Activated CD4-positive, alpha-beta T cell treated with anti-CD3 and anti-CD28 coated beads, Interleukin-2, amount 10 ng/mL, durations not matched to agents 24 days and 14 days (primary cell): ENCODE data around the gene CLK2. TPM values are rescaled to one million over a fixed set of nuclear protein-coding genes. Genes with fewer than 3 reads are reported as not detected.
A peak's percentile ranks its signal among the peaks of the same experiment; 100 is the strongest.
"Not testable (repeated sequence)": the region's sequence is repeated elsewhere in the genome, so short reads cannot be mapped to it uniquely, and the experiment has no call there.

Experiments used
- DNase-seq: peaks from one replicate; pipeline ENCODE4 v3.0.0; 2022
- H3K27ac Mint-ChIP-seq: one replicate; pipeline ENCODE4 v1.8.0; 2022; ENCODE audit warnings: mild to moderate bottlenecking, mixed read lengths
- H3K27me3 Mint-ChIP-seq: one replicate; pipeline ENCODE4 v1.8.0; 2022; ENCODE audit warnings: mixed read lengths
- H3K36me3 Mint-ChIP-seq: one replicate; pipeline ENCODE4 v1.8.0; 2022; ENCODE audit warnings: low read depth, mild to moderate bottlenecking, mixed read lengths
- H3K4me1 Mint-ChIP-seq: one replicate; pipeline ENCODE4 v1.8.0; 2021; ENCODE audit warnings: mixed read lengths
- H3K4me3 Mint-ChIP-seq: one replicate; pipeline ENCODE4 v1.8.0; 2022; ENCODE audit warnings: mild to moderate bottlenecking, moderate library complexity, mixed read lengths
- H3K9me3 Mint-ChIP-seq: one replicate; pipeline ENCODE4 v1.8.0; 2021; ENCODE audit warnings: mixed read lengths
- intact Hi-C: fragments of 100-400 bp; cut with micrococcal nuclease; formaldehyde crosslinking; loops from one replicate; pipeline ENCODE4 v1.15.1; 2023
- total RNA-seq: library from RNA; stranded (reverse); gene quantifications from 2 replicates; pipeline ENCODE4 v1.2.3, GENCODE V29; 2022

CLK2 gene
- total RNA-seq, 1 donor from 2014 or later, result 90.6 TPM

GRCh38 chr1:155251566-155251965 is 21.7 kb downstream of the CLK2 start:
- DNase-seq, result no peak
- no peak overlapping the region for H3K4me3 Mint-ChIP-seq
- H3K27ac Mint-ChIP-seq, result no peak overlapping the region
- H3K27me3 Mint-ChIP-seq, result no peaks in the 10 kb centered on the region
- H3K4me1 Mint-ChIP-seq, result peaks cover 25% of the 10 kb centered on the region
- H3K36me3 Mint-ChIP-seq, result peaks cover 13% of the 10 kb centered on the region
- H3K9me3 Mint-ChIP-seq, result no peaks in the 10 kb centered on the region
- intact Hi-C loops, result loop anchor here (2.0 kb wide), 3 partner anchors 21 to 341 kb away; partner anchors contain the start of genes CLK2 and FDPS

- intact Hi-C loops, result loop anchor here (1.0 to 2.0 kb wide), 4 partner anchors 22 to 342 kb away; partner anchors contain the start of genes CLK2 and FDPS
- peaks cover 32% of the 10 kb centered on the region for H3K4me1 Mint-ChIP-seq
- DNase-seq, result peak; percentile 99
- no peaks in the 10 kb centered on the region for H3K9me3 Mint-ChIP-seq
- peaks cover 16% of the 10 kb centered on the region for H3K36me3 Mint-ChIP-seq
- H3K4me3 Mint-ChIP-seq, result peak overlapping the region; percentile 58
- no peak overlapping the region for H3K27ac Mint-ChIP-seq
- H3K27me3 Mint-ChIP-seq, result no peaks in the 10 kb centered on the region
Observed at GRCh38 chr1:155250633-155251449, 22.5 kb downstream of the CLK2 start.

- Mint-ChIP-seq H3K9me3 (no peaks in the 10 kb centered on the region), H3K27ac (peak overlapping the region; percentile 22), H3K27me3 (no peaks in the 10 kb centered on the region), H3K4me3 (peak overlapping the region; percentile 77), H3K4me1 (peaks cover 32% of the 10 kb centered on the region), H3K36me3 (peaks cover 18% of the 10 kb centered on the region)
- intact Hi-C loops, result loop anchor here (1.0 to 2.0 kb wide), 4 partner anchors 23 to 343 kb away; partner anchors contain the start of genes CLK2 and FDPS
- DNase-seq, result no peak
Observed at GRCh38 chr1:155250246-155250632, 23.1 kb downstream of the CLK2 start.

- Mint-ChIP-seq H3K4me3 (no peak overlapping the region), H3K27me3 (peaks cover 3% of the 10 kb centered on the region), H3K9me3 (peaks cover 4% of the 10 kb centered on the region), H3K36me3 (peaks cover 18% of the 10 kb centered on the region), H3K4me1 (peaks cover 31% of the 10 kb centered on the region), H3K27ac (no peak overlapping the region)
- no peak for DNase-seq
- intact Hi-C loops, result no loop called here
Observed at GRCh38 chr1:155247667-155248553, 25.4 kb downstream of the CLK2 start.

GRCh38 chr1:155246796-155247195 is 26.5 kb downstream of the CLK2 start:
- H3K4me3 Mint-ChIP-seq, H3K9me3 Mint-ChIP-seq, H3K27me3 Mint-ChIP-seq, H3K27ac Mint-ChIP-seq, intact Hi-C loops, DNase-seq: not testable (repeated sequence)
- Mint-ChIP-seq H3K36me3 (peaks cover 15% of the 10 kb centered on the region), H3K4me1 (peaks cover 37% of the 10 kb centered on the region)

GRCh38 chr1:155245163-155245524 is 28.2 kb downstream of the CLK2 start:
- Mint-ChIP-seq H3K36me3 (peaks cover 15% of the 10 kb centered on the region), H3K4me1 (peaks cover 49% of the 10 kb centered on the region), H3K4me3 (peak overlapping the region; percentile 81), H3K27ac (peak overlapping the region; percentile 96), H3K27me3 (peaks cover 3% of the 10 kb centered on the region), H3K9me3 (peaks cover 4% of the 10 kb centered on the region)
- no peak for DNase-seq
- intact Hi-C loops, result loop anchor here (2.0 kb wide), 1 partner anchor 36 kb away; the partner anchor contains the start of gene MTX1

- DNase-seq, result peak; percentile 99
- Mint-ChIP-seq H3K9me3 (peaks cover 4% of the 10 kb centered on the region), H3K27ac (peak overlapping the region; percentile 96), H3K27me3 (peaks cover 3% of the 10 kb centered on the region), H3K4me3 (peak overlapping the region; percentile 81), H3K4me1 (peaks cover 49% of the 10 kb centered on the region), H3K36me3 (peaks cover 15% of the 10 kb centered on the region)
- intact Hi-C loops, result loop anchor here (1.0 to 2.0 kb wide), 4 partner anchors 17 to 36 kb away; partner anchors contain the start of genes HCN3, MTX1 and SCAMP3
Observed at GRCh38 chr1:155244368-155245162, 28.7 kb downstream of the CLK2 start.

- H3K9me3 Mint-ChIP-seq, result peaks cover 4% of the 10 kb centered on the region
- H3K4me3 Mint-ChIP-seq, result peak overlapping the region; percentile 81
- intact Hi-C loops, result no loop called here
- peaks cover 17% of the 10 kb centered on the region for H3K36me3 Mint-ChIP-seq
- H3K27me3 Mint-ChIP-seq, result peaks cover 3% of the 10 kb centered on the region
- peaks cover 49% of the 10 kb centered on the region for H3K4me1 Mint-ChIP-seq
- DNase-seq, result no peak
- peak overlapping the region; percentile 92 for H3K27ac Mint-ChIP-seq
Observed at GRCh38 chr1:155242805-155243358, 30.4 kb downstream of the CLK2 start.

- peak; percentile 67 for DNase-seq
- peaks cover 4% of the 10 kb centered on the region for H3K9me3 Mint-ChIP-seq
- H3K36me3 Mint-ChIP-seq, result peaks cover 19% of the 10 kb centered on the region
- intact Hi-C loops, result loop anchor here (2.0 kb wide), 1 partner anchor 23 kb away; no protein-coding TSS in a partner anchor
- peak overlapping the region; percentile 85 for H3K27ac Mint-ChIP-seq
- peak overlapping the region; percentile 89 for H3K4me3 Mint-ChIP-seq
- peaks cover 49% of the 10 kb centered on the region for H3K4me1 Mint-ChIP-seq
- peaks cover 3% of the 10 kb centered on the region for H3K27me3 Mint-ChIP-seq
Observed at GRCh38 chr1:155241841-155242264, 31.5 kb downstream of the CLK2 start.

GRCh38 chr1:155241069-155241679 is 32.1 kb downstream of the CLK2 start:
- DNase-seq, result peak; percentile 93
- Mint-ChIP-seq H3K4me3 (peak overlapping the region; percentile 89), H3K27ac (peak overlapping the region; percentile 85), H3K9me3 (peaks cover 4% of the 10 kb centered on the region), H3K36me3 (peaks cover 21% of the 10 kb centered on the region), H3K4me1 (peaks cover 47% of the 10 kb centered on the region), H3K27me3 (peaks cover 3% of the 10 kb centered on the region)
- intact Hi-C loops, result loop anchor here (2.0 kb wide), 1 partner anchor 22 kb away; no protein-coding TSS in a partner anchor

GRCh38 chr1:155236451-155236850 is 36.9 kb downstream of the CLK2 start:
- Mint-ChIP-seq H3K9me3 (no peaks in the 10 kb centered on the region), H3K36me3 (peaks cover 20% of the 10 kb centered on the region), H3K27ac (no peak overlapping the region), H3K4me1 (peaks cover 24% of the 10 kb centered on the region), H3K27me3 (no peaks in the 10 kb centered on the region), H3K4me3 (no peak overlapping the region)
- DNase-seq, result no peak
- intact Hi-C loops, result no loop called here

- not testable (repeated sequence) for DNase-seq, H3K9me3 Mint-ChIP-seq, H3K4me3 Mint-ChIP-seq
Observed at GRCh38 chr1:155235375-155235774, 37.9 kb downstream of the CLK2 start.

More at GRCh38 chr1:155235375-155235774, 37.9 kb downstream of the CLK2 start:
- intact Hi-C loops, H3K27me3 Mint-ChIP-seq: not testable (repeated sequence)
- Mint-ChIP-seq H3K27ac (peak overlapping the region; percentile 16), H3K4me1 (peaks cover 15% of the 10 kb centered on the region), H3K36me3 (peaks cover 18% of the 10 kb centered on the region)
